Upper lobe of right lung (tissue), 1 donor: Measurements from ENCODE around the gene MLIP. TPM values are rescaled to one million over a fixed set of nuclear protein-coding genes. Genes with fewer than 3 reads are reported as not detected.

ENCODE experiments used
- ATAC-seq: fragments of 200-7000 bp; cut with Tn5 transposase; one replicate; pipeline ENCODE4 v1.9.1; 2020; ENCODE audit warnings: mild to moderate bottlenecking, moderate library complexity
- DNase-seq: peaks from one replicate; pipeline ENCODE4 v3.0.0-alpha.2; 2020
- H3K27ac ChIP-seq: fragments of 200-600 bp; one replicate; pipeline ENCODE4 v1.8.0; 2022
- H3K27me3 ChIP-seq: fragments of 200-600 bp; one replicate; pipeline ENCODE4 v1.8.0; 2022; ENCODE audit warnings: mild to moderate bottlenecking
- H3K36me3 ChIP-seq: fragments of 200-600 bp; one replicate; pipeline ENCODE4 v1.8.0; 2022
- H3K4me1 ChIP-seq: fragments of 200-600 bp; one replicate; pipeline ENCODE4 v1.8.0; 2022
- H3K4me3 ChIP-seq: fragments of 200-600 bp; one replicate; pipeline ENCODE4 v1.8.0; 2022; ENCODE audit warnings: mild to moderate bottlenecking
- H3K9me3 ChIP-seq: fragments of 200-600 bp; one replicate; pipeline ENCODE4 v1.8.0; 2022
- CTCF ChIP-seq: fragments of 200-600 bp; IDR thresholded peaks from one replicate; pipeline ENCODE4 v1.8.0; 2022; ENCODE audit warnings: antibody characterized with exemption
- intact Hi-C: fragments of 100-400 bp; cut with DNase I; formaldehyde crosslinking; loops from one replicate; pipeline ENCODE4 v1.11.0; 2022
- total RNA-seq: library from RNA; stranded (reverse); fragmentation: NEBNext Ultra II Directional; extraction: Animal tissue kit (Norgen Biotek cat#: 25700); gene quantifications from one replicate; pipeline ENCODE4 v1.2.1, GENCODE V29; 2021
- donor health status: DM: no; HTN: yes; CAD: no; lungs with severe emphysema.

The MLIP gene
- total RNA-seq, 1 donor from 2014 or later: 0.20 TPM

- H3K4me1 ChIP-seq: no peaks in the 10 kb centered on the region
- TF ChIP-seq CTCF: no peak
Observed at GRCh38 chr6:54107470-54108090, 3.7 kb upstream of the MLIP start.

GRCh38 chr6:54108271-54108670, 3.0 kb upstream of the MLIP start:
- H3K27me3 ChIP-seq: no peaks in the 10 kb centered on the region
- no peaks in the 10 kb centered on the region for H3K9me3 ChIP-seq
- ATAC-seq (no peak), DNase-seq (no peak)
- H3K36me3 ChIP-seq: no peaks in the 10 kb centered on the region
- intact Hi-C loops: no loop called here
- H3K4me1 ChIP-seq: no peaks in the 10 kb centered on the region
- TF ChIP-seq CTCF: no peak
- H3K27ac ChIP-seq: no peak overlapping the region
- H3K4me3 ChIP-seq: no peak overlapping the region

More at GRCh38 chr6:54107470-54108090, 3.7 kb upstream of the MLIP start:
- no peak for DNase-seq
- Histone ChIP-seq H3K27me3 (no peaks in the 10 kb centered on the region), H3K4me3 (no peak overlapping the region), H3K27ac (no peak overlapping the region), H3K9me3 (no peaks in the 10 kb centered on the region), H3K36me3 (no peaks in the 10 kb centered on the region)
- no peak for ATAC-seq
- intact Hi-C loops: no loop called here

- no peaks in the 10 kb centered on the region for H3K27me3 ChIP-seq
- H3K9me3 ChIP-seq: no peaks in the 10 kb centered on the region
- intact Hi-C loops: no loop called here
- no peak for ATAC-seq
- H3K36me3 ChIP-seq: no peaks in the 10 kb centered on the region
- no peaks in the 10 kb centered on the region for H3K4me1 ChIP-seq
- TF ChIP-seq CTCF: no peak
- no peak overlapping the region for H3K27ac ChIP-seq
- no peak for DNase-seq
- H3K4me3 ChIP-seq: no peak overlapping the region
Observed at GRCh38 chr6:54109586-54109985, 1.7 kb upstream of the MLIP start.

- Histone ChIP-seq H3K4me3 (no peak overlapping the region), H3K36me3 (no peaks in the 10 kb centered on the region), H3K27me3 (no peaks in the 10 kb centered on the region), H3K4me1 (no peaks in the 10 kb centered on the region), H3K9me3 (no peaks in the 10 kb centered on the region), H3K27ac (no peak overlapping the region)
- intact Hi-C loops: no loop called here
- DNase-seq (no peak), ATAC-seq (no peak)
- no peak for TF ChIP-seq CTCF
Observed at GRCh38 chr6:54112151-54112650, 958 bp downstream of the MLIP start.

GRCh38 chr6:54114991-54115390, 3.7 kb downstream of the MLIP start:
- H3K36me3 ChIP-seq: no peaks in the 10 kb centered on the region
- DNase-seq: no peak
- H3K27me3 ChIP-seq: no peaks in the 10 kb centered on the region
- no peak overlapping the region for H3K27ac ChIP-seq
- no peak overlapping the region for H3K4me3 ChIP-seq
- no peak for TF ChIP-seq CTCF
- intact Hi-C loops: no loop called here
- ATAC-seq: no peak
- no peaks in the 10 kb centered on the region for H3K4me1 ChIP-seq
- no peaks in the 10 kb centered on the region for H3K9me3 ChIP-seq

GRCh38 chr6:54115966-54116365, 4.7 kb downstream of the MLIP start:
- H3K27ac ChIP-seq: no peak overlapping the region
- no peaks in the 10 kb centered on the region for H3K4me1 ChIP-seq
- no peak for TF ChIP-seq CTCF
- no peak overlapping the region for H3K4me3 ChIP-seq
- no peaks in the 10 kb centered on the region for H3K9me3 ChIP-seq
- ATAC-seq (no peak), DNase-seq (no peak)
- H3K27me3 ChIP-seq: no peaks in the 10 kb centered on the region
- H3K36me3 ChIP-seq: no peaks in the 10 kb centered on the region
- intact Hi-C loops: no loop called here
